GM10248 (cell line): ENCODE measurements around the gene PSMC1.

Experiments
- CTCF ChIA-PET: fragments of 300-600 bp; sonication (Branson Sonifier 250); formaldehyde crosslinking; extraction: SDS; loops from one replicate; lab custom pipeline; 2021; ENCODE audit warnings: antibody characterized with exemption; lab: Yijun Ruan, JAX
- POLR2A ChIA-PET: fragments of 350-650 bp; sonication (Branson Sonifier 250); formaldehyde crosslinking; extraction: SDS; loops from one replicate; lab custom pipeline; 2020; ENCODE audit warnings: antibody characterized with exemption; lab: Yijun Ruan, JAX
- DNase-seq: peaks from one replicate; pipeline ENCODE4 v3.0.0; 2012; ENCODE audit errors: extremely low spot score
- CTCF ChIP-seq: IDR thresholded peaks from 2 replicates; pipeline ENCODE4 v1.5.1; 2012; ENCODE audit warnings: mild to moderate bottlenecking, low read depth; ENCODE audit errors: extremely low read depth, missing control alignments, control extremely low read depth

The PSMC1 gene

GRCh38 chr14:90300611-90301047 lies 44.3 kb downstream of the PSMC1 start:
- DNase-seq = no peak
- ChIA-PET CTCF (interaction anchor here (1.2 to 2.6 kb wide), 9 partner anchors 10 to 458 kb away, joined by 3 to 15 read pairs (median 7); no protein-coding TSS in a partner anchor), POLR2A (no interaction called here)
- no peak for TF ChIP-seq CTCF

DNA sequence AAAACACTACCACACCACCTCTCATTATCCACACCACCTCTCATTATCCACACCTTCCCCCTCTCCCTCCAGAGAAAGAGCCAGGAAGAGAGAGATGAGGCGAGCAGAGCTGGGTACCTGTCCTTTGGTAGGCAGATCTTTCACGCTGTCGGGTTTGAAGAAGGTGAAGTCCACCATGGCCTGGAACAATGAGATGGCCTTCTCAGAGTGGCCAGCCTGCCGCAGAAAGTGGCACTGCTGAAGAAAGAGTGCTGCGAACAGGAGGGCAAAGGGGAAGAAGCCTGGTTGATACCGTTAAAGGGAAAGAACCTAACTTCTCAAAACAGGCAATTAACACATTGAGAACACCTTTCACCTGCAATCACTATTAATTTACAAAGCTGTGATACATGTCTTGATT lies 44.8 kb downstream of the PSMC1 start:
- ChIA-PET CTCF (interaction anchor here (0.7 to 2.6 kb wide), 12 partner anchors 10 to 459 kb away, joined by 3 to 15 read pairs (median 4); no protein-coding TSS in a partner anchor), POLR2A (no interaction called here)
- no peak for TF ChIP-seq CTCF
- DNase-seq = no peak

GRCh38 chr14:90301668-90302090 lies 45.3 kb downstream of the PSMC1 start:
- no peak for DNase-seq
- CTCF ChIA-PET = interaction anchor here (0.7 to 2.6 kb wide), 13 partner anchors 11 to 459 kb away, joined by 3 to 15 read pairs (median 4); no protein-coding TSS in a partner anchor
- peak; percentile 41 for TF ChIP-seq CTCF
- POLR2A ChIA-PET = no interaction called here

DNA sequence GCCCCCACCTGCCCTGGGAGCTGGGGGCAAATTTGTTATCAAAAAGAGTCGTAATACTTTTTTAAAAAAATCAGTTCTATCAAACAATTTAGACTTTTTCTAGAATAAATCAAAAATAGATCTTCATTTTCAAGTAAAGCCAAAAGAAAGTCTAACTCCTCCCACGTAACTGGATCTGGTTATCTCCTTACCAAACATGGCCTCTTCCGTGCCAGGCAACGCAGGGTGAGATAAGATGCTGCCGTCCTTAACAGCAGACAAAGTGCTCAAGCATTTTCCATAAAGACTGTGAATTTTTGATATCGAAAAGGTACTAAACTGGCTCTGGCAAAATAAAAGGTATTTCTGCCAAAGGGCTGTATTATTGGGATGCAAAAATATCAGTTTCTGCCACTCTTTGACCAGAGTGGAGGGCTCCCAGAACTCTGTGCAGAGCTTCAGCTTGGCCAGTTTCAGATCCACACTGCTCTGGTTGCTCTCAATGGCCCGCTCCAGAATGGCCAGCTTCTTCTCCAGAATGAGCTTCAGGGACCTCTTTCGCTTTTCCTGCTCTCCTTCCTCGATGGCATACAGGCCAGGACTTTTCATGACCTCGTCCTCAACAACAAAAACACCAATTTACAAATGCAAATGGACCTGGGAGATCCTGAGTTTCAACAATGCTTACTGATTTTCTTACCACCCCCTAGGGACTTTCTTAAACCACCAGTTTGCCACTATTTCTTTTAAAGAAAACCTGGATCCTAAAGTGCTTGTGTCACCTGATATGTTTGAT lies 46.4 kb downstream of the PSMC1 start:
- TF ChIP-seq CTCF = no peak
- DNase-seq = no peak

DNA sequence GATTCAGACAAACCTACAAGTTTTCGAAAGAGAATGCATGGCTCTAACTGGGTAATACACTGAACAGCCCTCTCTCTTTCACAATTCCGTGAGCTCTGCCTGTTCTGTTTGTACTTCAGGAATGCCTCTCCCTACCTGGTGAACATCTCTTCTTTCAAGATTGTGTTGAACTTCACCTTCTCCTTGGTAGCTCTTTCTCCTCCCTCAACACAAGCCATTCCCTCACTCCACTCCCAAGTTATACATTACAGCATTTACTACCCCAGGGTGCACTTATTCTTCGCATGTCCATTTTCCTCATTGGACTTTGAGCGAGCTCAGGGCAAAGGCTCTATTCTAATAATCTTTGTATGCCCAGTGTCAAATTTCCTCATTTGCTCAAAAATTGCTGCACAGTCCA lies 47.1 kb downstream of the PSMC1 start:
- TF ChIP-seq CTCF = no peak
- CTCF ChIA-PET = interaction anchor here (1.7 kb wide), 1 partner anchor 11 kb away, joined by 4 read pairs; no protein-coding TSS in a partner anchor
- POLR2A ChIA-PET = no interaction called here

More for the DNA sequence above, 46.4 kb downstream of the PSMC1 start:
- ChIA-PET POLR2A (no interaction called here), CTCF (interaction anchor here (1.7 to 2.6 kb wide), 6 partner anchors 12 to 456 kb away, joined by 4 to 15 read pairs (median 10); no protein-coding TSS in a partner anchor)

GRCh38 chr14:90304502-90304901 lies 48.1 kb downstream of the PSMC1 start:
- CTCF ChIA-PET = interaction anchor here (0.8 kb wide), 1 partner anchor 23 kb away, joined by 3 read pairs; no protein-coding TSS in a partner anchor
- TF ChIP-seq CTCF = no peak
- DNase-seq = no peak
- POLR2A ChIA-PET = no interaction called here

More for the DNA sequence above, 47.1 kb downstream of the PSMC1 start:
- DNase-seq = no peak
